ENCODE measurements around the gene MS4A14. TPM values are rescaled to one million over a fixed set of nuclear protein-coding genes. Genes with fewer than 3 reads are reported as not detected.

MS4A14 gene
- total RNA-seq, 1 experiment from 2014 or later: not detected

GRCh38 chr11:60454212-60454611 is 58.0 kb downstream of the MS4A14 start:
- intact Hi-C loops (cut with micrococcal nuclease; ENCODE audit: unreplicated experiment): no loop called here
- no peak overlapping the region for H3K27ac ChIP-seq (ENCODE audit: low read depth, low read length, poor library complexity, severe bottlenecking)
- no peak overlapping the region for H3K4me3 ChIP-seq (ENCODE audit: low read depth, low read length, poor library complexity, severe bottlenecking)
- DNase-seq (ENCODE audit: low spot score): no peak
- no TSS peak for BruUV-seq (replicated peaks)
- ChIA-PET CTCF (no interaction called here), POLR2A (ENCODE audit: low non-redundant PET) (interaction anchor here (1.0 kb wide), 1 partner anchor 230 kb away, joined by 3 read pairs; no protein-coding TSS in a partner anchor)
- no peaks in the 10 kb centered on the region for H3K4me1 ChIP-seq (ENCODE audit: insufficient read depth, low read length, poor library complexity, severe bottlenecking)
- no peaks in the 10 kb centered on the region for H3K36me3 ChIP-seq (ENCODE audit: insufficient read depth, low read length, poor library complexity, severe bottlenecking)
- peaks cover 6% of the 10 kb centered on the region for H3K27me3 ChIP-seq (replicated peaks; ENCODE audit: insufficient read depth, low read depth, low read length, poor library complexity)
- no peak for TF ChIP-seq EZH2 (IDR thresholded peaks at IDR 0.05; ENCODE audit: borderline replicate concordance, low read depth, low read length, poor library complexity, severe bottlenecking)
- TF ChIP-seq CTCF (conservative IDR thresholded peaks at IDR 0.05; ENCODE audit: low read depth, low read length): no peak
- no peaks in the 10 kb centered on the region for H3K9me3 ChIP-seq (ENCODE audit: low read depth, low read length, poor library complexity, severe bottlenecking)

- no peak for DNase-seq (ENCODE audit: low spot score)
- no TSS peak for BruUV-seq (replicated peaks)
- no peak within 1 kb of the TSS for H3K27ac ChIP-seq (ENCODE audit: low read depth, low read length, poor library complexity, severe bottlenecking)
- peaks cover 6% of the 10 kb centered on the region for H3K27me3 ChIP-seq (replicated peaks; ENCODE audit: insufficient read depth, low read depth, low read length, poor library complexity)
- no peak for TF ChIP-seq EZH2 (IDR thresholded peaks at IDR 0.05; ENCODE audit: borderline replicate concordance, low read depth, low read length, poor library complexity, severe bottlenecking)
- no peak for TF ChIP-seq CTCF (conservative IDR thresholded peaks at IDR 0.05; ENCODE audit: low read depth, low read length)
- CTCF ChIA-PET: no interaction called here
- POLR2A ChIA-PET (ENCODE audit: low non-redundant PET): no interaction called here
- no peaks in the 10 kb centered on the region for H3K36me3 ChIP-seq (ENCODE audit: insufficient read depth, low read length, poor library complexity, severe bottlenecking)
- H3K4me1 ChIP-seq (ENCODE audit: insufficient read depth, low read length, poor library complexity, severe bottlenecking): no peaks in the 10 kb centered on the region
- no peak within 1 kb of the TSS for H3K4me3 ChIP-seq (ENCODE audit: low read depth, low read length, poor library complexity, severe bottlenecking)
- no peaks in the 10 kb centered on the region for H3K9me3 ChIP-seq (ENCODE audit: low read depth, low read length, poor library complexity, severe bottlenecking)
- intact Hi-C loops (cut with micrococcal nuclease; ENCODE audit: unreplicated experiment): no loop called here
Measured at GRCh38 chr11:60455531-60456042, 59.3 kb downstream of the MS4A14 start, which contains the start of gene MS4A1. Gene MS4A1 (plus strand): TSS chr11:60455847. CDS start chr11:60462375, 6,528 bp downstream.

GRCh38 chr11:60457576-60457975 is 61.3 kb downstream of the MS4A14 start:
- Histone ChIP-seq H3K4me1 (ENCODE audit: insufficient read depth, low read length, poor library complexity, severe bottlenecking) (no peaks in the 10 kb centered on the region), H3K9me3 (ENCODE audit: low read depth, low read length, poor library complexity, severe bottlenecking) (no peaks in the 10 kb centered on the region), H3K4me3 (ENCODE audit: low read depth, low read length, poor library complexity, severe bottlenecking) (no peak overlapping the region), H3K27ac (ENCODE audit: low read depth, low read length, poor library complexity, severe bottlenecking) (no peak overlapping the region), H3K36me3 (ENCODE audit: insufficient read depth, low read length, poor library complexity, severe bottlenecking) (no peaks in the 10 kb centered on the region), H3K27me3 (replicated peaks; ENCODE audit: insufficient read depth, low read depth, low read length, poor library complexity) (peaks cover 6% of the 10 kb centered on the region)
- CTCF ChIA-PET: no interaction called here
- BruUV-seq (replicated peaks): no TSS peak
- no peak for TF ChIP-seq EZH2 (IDR thresholded peaks at IDR 0.05; ENCODE audit: borderline replicate concordance, low read depth, low read length, poor library complexity, severe bottlenecking)
- TF ChIP-seq CTCF (conservative IDR thresholded peaks at IDR 0.05; ENCODE audit: low read depth, low read length): no peak
- intact Hi-C loops (cut with micrococcal nuclease; ENCODE audit: unreplicated experiment): no loop called here
- no peak for DNase-seq (ENCODE audit: low spot score)
- POLR2A ChIA-PET (ENCODE audit: low non-redundant PET): no interaction called here
